Measurements from ENCODE around the gene DUSP3. TPM values are rescaled to one million over a fixed set of nuclear protein-coding genes. Genes with fewer than 3 reads are reported as not detected.

Gene DUSP3
- total RNA-seq, 2 donors from 2014 or later = 25.4 to 31.0 TPM

- no peaks in the 10 kb centered on the region for H3K4me1 ChIP-seq (ENCODE audit: control insufficient read depth, insufficient read depth, low read length)
- no peak for DNase-seq
- no peak overlapping the region for H3K9ac ChIP-seq (ENCODE audit: extremely low read depth, low read length, poor library complexity, severe bottlenecking)
- peaks cover 14% of the 10 kb centered on the region for H3K9me3 ChIP-seq (ENCODE audit: control insufficient read depth, low read length)
- no peak overlapping the region for H3K4me3 ChIP-seq (ENCODE audit: low read length)
- Mint-ChIP-seq H3K4me1 (no peaks in the 10 kb centered on the region), H3K4me3 (no peak overlapping the region), H3K27ac (peak overlapping the region; percentile 39), H3K36me3 (ENCODE audit: low read depth) (no peaks in the 10 kb centered on the region), H3K27me3 (ENCODE audit: insufficient read depth) (peaks cover 3% of the 10 kb centered on the region), H3K9me3 (peaks cover 16% of the 10 kb centered on the region)
- H3K27ac ChIP-seq (ENCODE audit: low read depth, low read length) = no peak overlapping the region
- 76 to 100% methylated on average over 1 to 2 of the region's 2 CpGs for WGBS, 2 experiments (ENCODE audit: insufficient coverage in 1 of 2, insufficient read length in 1 of 2)
- no peaks in the 10 kb centered on the region for H3K36me3 ChIP-seq (ENCODE audit: control insufficient read depth, insufficient read depth, low read length)
- H3K27me3 ChIP-seq (ENCODE audit: control insufficient read depth, insufficient read depth, low read length, poor library complexity, severe bottlenecking) = no peaks in the 10 kb centered on the region
- TF ChIP-seq CTCF (conservative IDR thresholded peaks at IDR 0.05) = no peak
Observed at GRCh38 chr17:43736389-43736788, 42.4 kb downstream of the DUSP3 start.

GRCh38 chr17:43734376-43734775 lies 44.4 kb downstream of the DUSP3 start:
- WGBS, 2 experiments (ENCODE audit: insufficient coverage in 1 of 2, insufficient read length in 1 of 2) = 87 to 94% methylated on average over 5 of the region's 5 CpGs
- H3K9me3 ChIP-seq (ENCODE audit: control insufficient read depth, low read length) = peaks cover 14% of the 10 kb centered on the region
- H3K36me3 Mint-ChIP-seq (ENCODE audit: low read depth) = no peaks in the 10 kb centered on the region
- TF ChIP-seq CTCF (conservative IDR thresholded peaks at IDR 0.05) = no peak
- no peak overlapping the region for H3K4me3 ChIP-seq (ENCODE audit: low read length)
- H3K4me3 Mint-ChIP-seq = no peak overlapping the region
- H3K4me1 Mint-ChIP-seq = no peaks in the 10 kb centered on the region
- DNase-seq = no peak
- H3K36me3 ChIP-seq (ENCODE audit: control insufficient read depth, insufficient read depth, low read length) = no peaks in the 10 kb centered on the region
- no peaks in the 10 kb centered on the region for H3K27me3 Mint-ChIP-seq (ENCODE audit: insufficient read depth)
- no peaks in the 10 kb centered on the region for H3K4me1 ChIP-seq (ENCODE audit: control insufficient read depth, insufficient read depth, low read length)
- H3K9ac ChIP-seq (ENCODE audit: extremely low read depth, low read length, poor library complexity, severe bottlenecking) = no peak overlapping the region
- no peak overlapping the region for H3K27ac ChIP-seq (ENCODE audit: low read depth, low read length)
- peaks cover 25% of the 10 kb centered on the region for H3K9me3 Mint-ChIP-seq
- H3K27me3 ChIP-seq (ENCODE audit: control insufficient read depth, insufficient read depth, low read length, poor library complexity, severe bottlenecking) = no peaks in the 10 kb centered on the region
- no peak overlapping the region for H3K27ac Mint-ChIP-seq

- H3K4me3 ChIP-seq (ENCODE audit: low read length) = no peak overlapping the region
- H3K4me1 Mint-ChIP-seq = no peaks in the 10 kb centered on the region
- H3K27me3 Mint-ChIP-seq (ENCODE audit: insufficient read depth) = no peaks in the 10 kb centered on the region
- no peak for TF ChIP-seq CTCF (conservative IDR thresholded peaks at IDR 0.05)
- H3K9me3 ChIP-seq (ENCODE audit: control insufficient read depth, low read length) = peaks cover 14% of the 10 kb centered on the region
- no peak overlapping the region for H3K27ac Mint-ChIP-seq
- no peak overlapping the region for H3K4me3 Mint-ChIP-seq
- no peaks in the 10 kb centered on the region for H3K4me1 ChIP-seq (ENCODE audit: control insufficient read depth, insufficient read depth, low read length)
- H3K27ac ChIP-seq (ENCODE audit: low read depth, low read length) = no peak overlapping the region
- H3K36me3 ChIP-seq (ENCODE audit: control insufficient read depth, insufficient read depth, low read length) = no peaks in the 10 kb centered on the region
- DNase-seq = no peak
- no peak overlapping the region for H3K9ac ChIP-seq (ENCODE audit: extremely low read depth, low read length, poor library complexity, severe bottlenecking)
- 80 to 100% methylated on average over 1 of the region's 1 CpG for WGBS, 2 experiments (ENCODE audit: insufficient coverage in 1 of 2, insufficient read length in 1 of 2)
- H3K9me3 Mint-ChIP-seq = peaks cover 25% of the 10 kb centered on the region
- H3K36me3 Mint-ChIP-seq (ENCODE audit: low read depth) = no peaks in the 10 kb centered on the region
- H3K27me3 ChIP-seq (ENCODE audit: control insufficient read depth, insufficient read depth, low read length, poor library complexity, severe bottlenecking) = no peaks in the 10 kb centered on the region
Observed at GRCh38 chr17:43733956-43734355, 44.8 kb downstream of the DUSP3 start.

Measured in endodermal cell (in vitro differentiated cells).